GM19452 (cell line): ENCODE results near the gene ALG8.
"Not testable (repeated sequence)": the region's sequence is repeated elsewhere in the genome, so short reads cannot be mapped to it uniquely, and the experiment has no call there.

Experiments
- ATAC-seq: cut with Tn5 transposase; IDR thresholded peaks from one replicate; pipeline ENCODE4 v1.9.1; 2021; ENCODE audit not compliant: unreplicated experiment

The ALG8 gene

GRCh38 chr11:78076733-78077403 lies 62.6 kb downstream of the ALG8 start:
- ATAC-seq, result no peak

DNA sequence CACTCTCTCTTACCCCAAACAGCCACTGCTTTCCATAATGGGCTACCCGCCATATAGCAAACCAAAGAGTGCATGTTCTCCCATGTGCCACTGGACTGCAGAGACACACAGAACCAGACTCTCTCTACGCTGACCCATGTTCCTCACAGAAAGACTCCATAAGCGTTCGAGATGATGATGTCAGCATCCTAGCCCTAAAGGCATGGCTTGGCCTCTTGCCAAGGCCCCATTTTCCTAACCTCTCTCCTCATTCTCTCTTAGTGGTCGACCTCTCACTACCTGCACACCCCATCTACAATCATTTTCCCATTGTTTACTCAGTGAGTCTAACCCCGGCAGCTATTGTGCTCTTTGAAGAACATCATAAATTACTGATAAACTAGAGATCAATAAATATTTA lies 64.7 kb downstream of the ALG8 start:
- ATAC-seq, result no peak

- ATAC-seq, result no peak
These were observed 67.0 kb downstream of the ALG8 start for GRCh38 chr11:78072455-78072854.

DNA sequence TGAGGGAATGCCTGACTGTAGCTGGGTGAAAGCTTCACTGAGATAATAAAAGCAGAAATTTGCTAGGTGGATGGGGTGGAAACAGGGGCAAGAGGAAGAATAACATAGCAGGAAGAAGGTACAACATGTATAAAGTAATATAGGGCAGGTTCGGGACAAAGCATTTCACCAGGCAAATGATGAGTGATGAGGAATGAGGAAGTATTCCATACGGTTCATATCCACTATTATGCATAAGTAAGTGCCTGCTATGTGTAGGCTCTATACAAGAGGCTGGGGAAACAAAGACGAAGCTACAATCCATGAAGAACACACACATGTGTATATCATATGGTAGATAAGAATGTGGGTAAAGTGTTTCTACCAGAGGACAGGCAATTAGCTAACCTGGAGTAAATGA lies 67.7 kb downstream of the ALG8 start:
- ATAC-seq, result no peak

GRCh38 chr11:78070621-78071020 lies 68.8 kb downstream of the ALG8 start:
- no peak for ATAC-seq

- no peak for ATAC-seq
These were observed 70.0 kb downstream of the ALG8 start for GRCh38 chr11:78069465-78069864.

DNA sequence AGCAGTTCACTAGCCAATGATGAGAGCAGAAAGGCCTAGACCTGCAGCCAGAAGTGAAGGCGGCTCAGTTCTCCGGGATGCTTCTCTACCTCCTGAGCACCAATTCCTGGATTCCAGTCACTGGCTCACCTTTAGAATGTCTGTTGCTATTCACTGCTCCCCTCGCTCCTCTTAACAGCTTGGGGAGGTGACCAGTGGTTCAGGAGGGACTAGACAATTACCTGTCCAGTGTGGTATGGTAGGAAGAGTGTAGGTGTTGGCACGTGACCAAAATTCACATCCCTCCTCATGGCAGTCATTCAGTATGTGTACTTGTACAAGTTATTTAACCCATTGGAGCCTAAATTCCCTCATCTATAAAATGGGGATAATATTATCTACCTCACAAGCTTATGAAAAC lies 71.7 kb downstream of the ALG8 start:
- no peak for ATAC-seq

GRCh38 chr11:78066471-78066870 lies 73.0 kb downstream of the ALG8 start:
- no peak for ATAC-seq

DNA sequence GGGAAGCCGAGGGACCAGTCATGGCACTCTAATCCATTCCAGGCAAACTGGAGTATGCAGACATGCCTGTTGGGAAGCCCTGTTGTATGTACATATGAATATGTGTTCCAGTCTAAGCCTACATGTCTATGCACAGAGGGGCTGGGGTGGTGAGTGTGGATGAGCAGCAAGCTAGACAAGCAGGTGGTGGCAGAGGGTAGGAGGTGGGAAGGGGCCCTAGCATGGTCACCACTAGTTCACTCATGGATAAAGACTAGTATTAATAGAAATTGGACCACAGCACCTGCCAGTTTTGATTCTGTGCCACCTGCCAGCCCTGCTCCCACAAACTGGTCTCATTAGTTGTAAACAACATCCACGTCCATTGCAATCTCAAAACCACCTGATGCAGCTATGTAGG lies 74.2 kb downstream of the ALG8 start:
- ATAC-seq, result no peak

- ATAC-seq, result no peak
These were observed 75.8 kb downstream of the ALG8 start, which contains the start of gene THRSP for GRCh38 chr11:78063440-78064181. Gene THRSP (plus strand): TSS chr11:78063861. CDS start chr11:78063882, 21 bp downstream.

DNA sequence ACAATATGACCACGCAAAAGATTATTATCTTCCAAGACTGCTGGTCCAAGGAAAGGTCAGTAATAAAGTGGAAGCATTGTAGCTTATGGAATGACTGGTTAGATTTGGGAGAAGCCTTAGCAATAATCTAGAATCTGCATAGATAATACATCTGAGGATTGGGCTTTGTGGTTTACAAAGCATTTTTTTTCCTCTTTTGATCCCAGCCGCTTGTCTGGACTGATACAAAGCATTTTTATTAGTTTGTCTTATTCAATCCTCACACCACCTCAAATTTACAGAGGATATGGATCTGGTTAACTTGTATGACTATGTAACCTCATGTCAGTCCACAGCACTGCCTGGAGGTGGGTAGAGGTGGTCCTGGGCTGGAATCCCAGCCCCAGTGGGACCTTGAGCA lies 76.8 kb downstream of the ALG8 start:
- no peak for ATAC-seq

GRCh38 chr11:78061921-78062311 lies 77.5 kb downstream of the ALG8 start:
- no peak for ATAC-seq

DNA sequence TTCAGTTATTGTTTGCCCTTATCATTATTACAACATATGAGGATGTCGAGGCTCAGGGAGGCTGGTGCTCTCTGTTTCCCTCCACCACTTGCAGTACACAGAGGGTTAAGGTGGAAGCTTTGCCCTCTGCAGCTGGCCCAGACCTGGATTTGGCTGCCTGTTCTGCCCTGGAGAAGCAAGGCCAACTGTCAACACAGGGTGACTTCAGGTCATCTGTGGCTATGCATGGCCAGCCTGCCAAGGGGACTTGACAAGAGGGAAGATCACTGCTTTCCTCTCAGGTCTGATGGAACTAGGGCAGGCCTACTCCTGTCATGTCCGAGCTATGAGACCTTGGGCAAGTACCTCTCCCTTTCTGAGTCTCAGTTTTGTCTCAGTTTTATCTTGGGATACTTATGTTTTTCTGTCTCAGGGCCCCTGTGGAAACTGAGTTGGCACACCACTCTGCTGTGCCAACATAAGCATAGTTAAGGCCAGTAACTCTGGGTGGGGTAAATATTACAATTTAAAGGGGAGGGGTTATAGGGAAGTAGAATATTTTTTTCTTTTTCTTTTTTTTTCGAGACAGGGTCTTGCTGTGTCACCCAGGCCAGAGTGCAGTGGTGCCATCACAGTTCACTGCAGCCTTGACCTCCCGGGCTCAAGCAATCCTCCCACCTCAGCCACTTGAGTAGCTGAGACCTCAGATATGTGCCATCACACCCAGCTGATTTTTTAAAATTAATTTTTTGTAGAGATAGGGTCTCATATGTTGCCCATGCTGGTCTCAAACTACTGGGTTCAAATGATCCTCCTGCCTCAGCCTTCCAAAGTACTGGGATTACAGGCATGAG lies 78.1 kb downstream of the ALG8 start:
- no peak for ATAC-seq

GRCh38 chr11:78060533-78060932 lies 78.9 kb downstream of the ALG8 start:
- ATAC-seq, result no peak

DNA sequence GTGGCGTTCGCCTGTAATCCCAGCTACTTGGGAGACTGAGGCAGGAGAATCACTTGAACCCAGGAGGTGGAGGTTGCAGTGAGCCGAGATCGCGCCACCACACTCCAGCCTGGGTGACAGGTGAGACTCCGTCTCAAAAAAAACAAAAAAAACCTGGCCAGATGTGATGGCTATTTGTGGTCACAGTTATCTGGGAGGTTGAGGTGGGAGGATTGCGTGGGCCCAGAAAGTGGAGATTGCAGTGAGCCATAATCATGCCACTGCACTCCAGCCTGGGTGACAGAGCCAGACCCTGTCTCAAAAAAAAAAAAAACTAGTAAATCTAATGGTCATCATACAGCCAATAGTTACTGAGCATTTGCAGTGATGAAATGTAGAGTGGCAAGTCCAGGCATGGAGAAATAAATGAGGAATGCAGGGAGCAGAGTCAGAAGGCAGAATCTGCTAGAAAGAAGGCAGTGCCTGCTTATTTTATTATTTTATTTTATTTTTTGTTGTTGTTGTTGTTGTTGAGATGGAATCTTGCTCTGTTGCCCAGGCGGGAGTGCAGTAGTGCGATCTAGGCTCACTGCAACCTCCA lies 79.6 kb downstream of the ALG8 start:
- ATAC-seq, result not testable (repeated sequence)

GRCh38 chr11:78057462-78058055 lies 81.9 kb downstream of the ALG8 start:
- ATAC-seq, result no peak

- no peak for ATAC-seq
These were observed 83.3 kb downstream of the ALG8 start for GRCh38 chr11:78056093-78056492.

GRCh38 chr11:78054971-78055370 lies 84.5 kb downstream of the ALG8 start:
- no peak for ATAC-seq

- ATAC-seq, result no peak
These were observed 88.2 kb downstream of the ALG8 start for GRCh38 chr11:78050964-78051831.
